ENCODE results near the gene CASQ1. TPM values are rescaled to one million over a fixed set of nuclear protein-coding genes. Genes with fewer than 3 reads are reported as not detected.

CASQ1 gene
- total RNA-seq, 1 donor from 2014 or later: 1.7 TPM

GRCh38 chr1:160237558-160237957, 47.2 kb downstream of the CASQ1 start:
- H3K9me3 ChIP-seq (ENCODE audit: insufficient read depth, low read depth, low read length): no peaks in the 10 kb centered on the region
- peaks cover 2% of the 10 kb centered on the region for H3K4me1 Mint-ChIP-seq (ENCODE audit: low read depth, unreplicated experiment)
- no peaks in the 10 kb centered on the region for H3K4me1 ChIP-seq (ENCODE audit: insufficient read depth, low read length)
- no peaks in the 10 kb centered on the region for H3K27me3 ChIP-seq (ENCODE audit: insufficient read depth, low read length)
- no peak overlapping the region for H3K4me2 ChIP-seq (ENCODE audit: low read length)
- H4K20me1 ChIP-seq (ENCODE audit: insufficient read depth, low read length): peaks cover 32% of the 10 kb centered on the region
- FAIRE-seq (no peak), DNase-seq (ENCODE audit: low read depth) (no peak)
- no peak for TF ChIP-seq EZH2 (IDR thresholded peaks at IDR 0.05; ENCODE audit: insufficient read depth, low read length)
- TF ChIP-seq, protein P1, sequence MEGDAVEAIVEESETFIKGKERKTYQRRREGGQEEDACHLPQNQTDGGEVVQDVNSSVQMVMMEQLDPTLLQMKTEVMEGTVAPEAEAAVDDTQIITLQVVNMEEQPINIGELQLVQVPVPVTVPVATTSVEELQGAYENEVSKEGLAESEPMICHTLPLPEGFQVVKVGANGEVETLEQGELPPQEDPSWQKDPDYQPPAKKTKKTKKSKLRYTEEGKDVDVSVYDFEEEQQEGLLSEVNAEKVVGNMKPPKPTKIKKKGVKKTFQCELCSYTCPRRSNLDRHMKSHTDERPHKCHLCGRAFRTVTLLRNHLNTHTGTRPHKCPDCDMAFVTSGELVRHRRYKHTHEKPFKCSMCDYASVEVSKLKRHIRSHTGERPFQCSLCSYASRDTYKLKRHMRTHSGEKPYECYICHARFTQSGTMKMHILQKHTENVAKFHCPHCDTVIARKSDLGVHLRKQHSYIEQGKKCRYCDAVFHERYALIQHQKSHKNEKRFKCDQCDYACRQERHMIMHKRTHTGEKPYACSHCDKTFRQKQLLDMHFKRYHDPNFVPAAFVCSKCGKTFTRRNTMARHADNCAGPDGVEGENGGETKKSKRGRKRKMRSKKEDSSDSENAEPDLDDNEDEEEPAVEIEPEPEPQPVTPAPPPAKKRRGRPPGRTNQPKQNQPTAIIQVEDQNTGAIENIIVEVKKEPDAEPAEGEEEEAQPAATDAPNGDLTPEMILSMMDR (IDR thresholded peaks at IDR 0.05; ENCODE audit: insufficient read depth, low read depth, low read length): no peak
- no peak overlapping the region for H3K4me3 Mint-ChIP-seq (ENCODE audit: unreplicated experiment)
- no peak overlapping the region for H3K9ac ChIP-seq (ENCODE audit: low read length)
- H3K27ac ChIP-seq (ENCODE audit: low read depth, low read length): no peak overlapping the region
- H2AFZ ChIP-seq (ENCODE audit: low read depth, low read length): no peak overlapping the region
- H3K79me2 ChIP-seq (ENCODE audit: insufficient read depth, low read length): peaks cover 16% of the 10 kb centered on the region
- no peaks in the 10 kb centered on the region for H3K9me3 Mint-ChIP-seq (ENCODE audit: unreplicated experiment)
- H3K27ac Mint-ChIP-seq (ENCODE audit: unreplicated experiment): no peak overlapping the region
- no peak overlapping the region for H3K4me3 ChIP-seq (ENCODE audit: insufficient read depth, low read depth, low read length)
- H3K27me3 Mint-ChIP-seq (ENCODE audit: low read depth, unreplicated experiment): no peaks in the 10 kb centered on the region
- H3K36me3 ChIP-seq (ENCODE audit: insufficient read depth, low read length): peaks cover 36% of the 10 kb centered on the region
- peaks cover 11% of the 10 kb centered on the region for H3K36me3 Mint-ChIP-seq (ENCODE audit: low read depth, unreplicated experiment)

- peaks cover 38% of the 10 kb centered on the region for H3K36me3 ChIP-seq (ENCODE audit: insufficient read depth, low read length)
- no peak for DNase-seq (ENCODE audit: low read depth)
- H3K27me3 Mint-ChIP-seq (ENCODE audit: low read depth, unreplicated experiment): no peaks in the 10 kb centered on the region
These were observed 48.0 kb downstream of the CASQ1 start for GRCh38 chr1:160238408-160238807.

More at GRCh38 chr1:160238408-160238807, 48.0 kb downstream of the CASQ1 start:
- Mint-ChIP-seq H3K4me3 (ENCODE audit: unreplicated experiment) (no peak overlapping the region), H3K9me3 (ENCODE audit: unreplicated experiment) (no peaks in the 10 kb centered on the region), H3K4me1 (ENCODE audit: low read depth, unreplicated experiment) (peaks cover 2% of the 10 kb centered on the region), H3K27ac (ENCODE audit: unreplicated experiment) (no peak overlapping the region), H3K36me3 (ENCODE audit: low read depth, unreplicated experiment) (peaks cover 11% of the 10 kb centered on the region)
- peaks cover 21% of the 10 kb centered on the region for H3K79me2 ChIP-seq (ENCODE audit: insufficient read depth, low read length)
- H3K4me2 ChIP-seq (ENCODE audit: low read length): no peak overlapping the region
- H2AFZ ChIP-seq (ENCODE audit: low read depth, low read length): no peak overlapping the region
- no peaks in the 10 kb centered on the region for H3K9me3 ChIP-seq (ENCODE audit: insufficient read depth, low read depth, low read length)
- H3K27me3 ChIP-seq (ENCODE audit: insufficient read depth, low read length): no peaks in the 10 kb centered on the region
- no peaks in the 10 kb centered on the region for H3K4me1 ChIP-seq (ENCODE audit: insufficient read depth, low read length)
- H3K27ac ChIP-seq (ENCODE audit: low read depth, low read length): no peak overlapping the region
- H3K4me3 ChIP-seq (ENCODE audit: insufficient read depth, low read depth, low read length): no peak overlapping the region
- TF ChIP-seq, protein P1 (IDR thresholded peaks at IDR 0.05; ENCODE audit: insufficient read depth, low read depth, low read length): no peak
- TF ChIP-seq EZH2 (IDR thresholded peaks at IDR 0.05; ENCODE audit: insufficient read depth, low read length): no peak
- peaks cover 29% of the 10 kb centered on the region for H4K20me1 ChIP-seq (ENCODE audit: insufficient read depth, low read length)
- no peak overlapping the region for H3K9ac ChIP-seq (ENCODE audit: low read length)
- no peak for FAIRE-seq

Measured in astrocyte (in vitro differentiated cells and primary cell).